ENCODE data around the gene DNAI4.

DNA sequence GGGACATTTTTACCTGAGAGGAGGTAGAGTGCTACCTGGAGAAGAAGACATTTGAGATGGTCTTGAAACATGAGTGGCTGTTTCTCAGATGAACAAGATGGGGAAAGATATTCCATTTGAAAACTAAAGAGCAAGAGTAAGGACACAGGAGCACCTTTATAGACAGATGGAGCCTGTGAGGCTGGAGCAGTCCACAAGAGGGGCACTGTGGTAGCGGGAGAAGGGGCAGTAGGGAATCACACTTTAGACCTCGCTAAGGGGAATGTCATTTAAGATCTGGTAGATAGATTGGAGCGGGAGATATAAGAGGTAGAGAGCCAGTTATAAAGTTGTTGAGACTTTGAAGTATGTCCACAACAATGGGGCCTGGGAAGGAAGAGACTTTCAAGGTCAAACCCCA lies 149.0 kb downstream of the DNAI4 start:
- no peak for TF ChIP-seq POLR2AphosphoS5 (IDR thresholded peaks at IDR 0.05; ENCODE audit: low read depth, low read length)
- no peak for TF ChIP-seq POLR2A (IDR thresholded peaks at IDR 0.05; ENCODE audit: low read depth, low read length)
- no peak for TF ChIP-seq TAF1 (IDR thresholded peaks at IDR 0.05; ENCODE audit: borderline replicate concordance, low read depth, low read length)

All from GM12892 (cell line).